Measurements from ENCODE around the gene ERC2. TPM values are rescaled to one million over a fixed set of nuclear protein-coding genes. Genes with fewer than 3 reads are reported as not detected.

Gene ERC2
- polyA plus RNA-seq, 3 donors: not detected

- intact Hi-C loops (cut with micrococcal nuclease): no loop called here
- H3K9me3 Mint-ChIP-seq: peaks cover 0 to 10% (median 2%) of the 10 kb centered on the region in 7 donors
- Histone ChIP-seq H2AFZ (ENCODE audit: insufficient read depth, low read depth, low read length, poor library complexity, severe bottlenecking) (no peak overlapping the region), H3K36me3 (replicated peaks in 1 of 2; ENCODE audit: control insufficient read depth in 1 of 2, insufficient read depth in 2 of 2, low read length in 2 of 2) (no peaks in the 10 kb centered on the region), H3K79me2 (ENCODE audit: insufficient read depth, low read length) (no peaks in the 10 kb centered on the region), H3K4me2 (replicated peaks; ENCODE audit: extremely low read depth, low read length, poor library complexity, severe bottlenecking) (no peak overlapping the region), H3K27ac (ENCODE audit: low read depth in 1 of 2, low read length in 2 of 2) (no peak overlapping the region), H3K9ac (ENCODE audit: insufficient read depth, low read length, poor library complexity, severe bottlenecking) (no peak overlapping the region), H3K9me3 (replicated peaks in 1 of 2; ENCODE audit: control insufficient read depth in 1 of 2, insufficient read depth in 1 of 2, low read length in 2 of 2) (peaks cover 0 to 3% of the 10 kb centered on the region in 2 donors), H3K4me3 (replicated peaks in 1 of 3; ENCODE audit: low read depth in 2 of 3, low read length in 3 of 3) (no peak overlapping the region), H3K27me3 (ENCODE audit: control insufficient read depth in 2 of 2, insufficient read depth in 2 of 2, low read length in 2 of 2) (no peaks in the 10 kb centered on the region), H4K20me1 (ENCODE audit: insufficient read depth, low read length) (no peaks in the 10 kb centered on the region), H3K4me1 (ENCODE audit: control insufficient read depth in 1 of 2, insufficient read depth in 2 of 2, low read length in 2 of 2) (no peaks in the 10 kb centered on the region)
- DNase-seq: no peak
- H3K4me3 Mint-ChIP-seq: no peak overlapping the region
- TF ChIP-seq CTCF (IDR thresholded peaks at IDR 0.05): no peak
- WGBS (ENCODE audit: insufficient coverage): 91% methylated on average over 4 of the region's 5 CpGs
- no peak overlapping the region for H3K27ac Mint-ChIP-seq
- H3K36me3 Mint-ChIP-seq: no peaks in the 10 kb centered on the region
- no peaks in the 10 kb centered on the region for H3K4me1 Mint-ChIP-seq
- peaks cover 4 to 5% (median 4%) of the 10 kb centered on the region in 3 donors for H3K27me3 Mint-ChIP-seq (ENCODE audit: low read depth in 3 of 3)
Measured at GRCh38 chr3:56260262-56260661, 208.0 kb downstream of the ERC2 start.

- no peak overlapping the region for H3K4me3 ChIP-seq (replicated peaks in 1 of 3; ENCODE audit: low read depth in 2 of 3, low read length in 3 of 3)
- peaks cover 3 to 6% (median 4%) of the 10 kb centered on the region in 3 donors for H3K27me3 Mint-ChIP-seq (ENCODE audit: low read depth in 3 of 3)
- WGBS (ENCODE audit: insufficient coverage): no CpG with 5 or more reads among the region's 2 CpGs
- H3K9me3 Mint-ChIP-seq: peaks cover 0 to 8% (median 2%) of the 10 kb centered on the region in 7 donors
- no peaks in the 10 kb centered on the region for H3K79me2 ChIP-seq (ENCODE audit: insufficient read depth, low read length)
- no peak overlapping the region for H3K4me3 Mint-ChIP-seq
- no peaks in the 10 kb centered on the region for H4K20me1 ChIP-seq (ENCODE audit: insufficient read depth, low read length)
- no peaks in the 10 kb centered on the region for H3K36me3 ChIP-seq (replicated peaks in 1 of 2; ENCODE audit: control insufficient read depth in 1 of 2, insufficient read depth in 2 of 2, low read length in 2 of 2)
- no peaks in the 10 kb centered on the region for H3K4me1 Mint-ChIP-seq
- intact Hi-C loops (cut with micrococcal nuclease): loop anchor here (10.0 kb wide), 1 partner anchor 1403 kb away; no protein-coding TSS in a partner anchor
- TF ChIP-seq CTCF (IDR thresholded peaks at IDR 0.05): no peak
- H3K27ac Mint-ChIP-seq: no peak overlapping the region
- no peaks in the 10 kb centered on the region for H3K27me3 ChIP-seq (ENCODE audit: control insufficient read depth in 2 of 2, insufficient read depth in 2 of 2, low read length in 2 of 2)
- no peaks in the 10 kb centered on the region for H3K36me3 Mint-ChIP-seq
- H3K27ac ChIP-seq (ENCODE audit: low read depth in 1 of 2, low read length in 2 of 2): no peak overlapping the region
- H3K9ac ChIP-seq (ENCODE audit: insufficient read depth, low read length, poor library complexity, severe bottlenecking): no peak overlapping the region
- no peak for DNase-seq
- no peak overlapping the region for H2AFZ ChIP-seq (ENCODE audit: insufficient read depth, low read depth, low read length, poor library complexity, severe bottlenecking)
- no peak overlapping the region for H3K4me2 ChIP-seq (replicated peaks; ENCODE audit: extremely low read depth, low read length, poor library complexity, severe bottlenecking)
- no peaks in the 10 kb centered on the region for H3K4me1 ChIP-seq (ENCODE audit: control insufficient read depth in 1 of 2, insufficient read depth in 2 of 2, low read length in 2 of 2)
- peaks cover 0 to 3% of the 10 kb centered on the region in 2 donors for H3K9me3 ChIP-seq (replicated peaks in 1 of 2; ENCODE audit: control insufficient read depth in 1 of 2, insufficient read depth in 1 of 2, low read length in 2 of 2)
Measured at GRCh38 chr3:56257826-56258225, 210.4 kb downstream of the ERC2 start.

Measured in CD14-positive monocyte (primary cell).